Hepatocyte (in vitro differentiated cells): ENCODE results near the gene ZFPL1.

Experiments used
- CTCF ChIP-seq: fragments of 200-600 bp; sonication (generic); IDR thresholded peaks from 2 replicates; pipeline ENCODE4 v1.5.1; 2016; ENCODE audit warnings: antibody characterized with exemption, mild to moderate bottlenecking; ENCODE audit not compliant: poor library complexity
- EZH2 ChIP-seq: fragments of 200-600 bp; sonication (generic); IDR thresholded peaks from 2 replicates; pipeline ENCODE4 v1.6.1; 2016; ENCODE audit warnings: antibody characterized with exemption, mild to moderate bottlenecking, borderline replicate concordance
- EZH2phosphoT487 ChIP-seq: fragments of 200-600 bp; sonication (generic); IDR thresholded peaks from one replicate; pipeline ENCODE4 v1.6.1; 2018; ENCODE audit warnings: antibody characterized with exemption, mild to moderate bottlenecking, low read depth, moderate library complexity; ENCODE audit not compliant: unreplicated experiment, severe bottlenecking

- TF ChIP-seq EZH2 = no peak
- TF ChIP-seq CTCF = no peak
- no peak for TF ChIP-seq EZH2phosphoT487
These were observed 12.0 kb upstream of the ZFPL1 start for GRCh38 chr11:65071907-65072630.
